WERI-Rb-1 (cell line): ENCODE results near the gene SLC38A1.
"Not testable (repeated sequence)": the region's sequence is repeated elsewhere in the genome, so short reads cannot be mapped to it uniquely, and the experiment has no call there.

Source experiments
- DNase-seq: peaks from one replicate; pipeline ENCODE4 v3.0.0-alpha.2; 2020
- H3K27ac ChIP-seq: fragments of 250-450 bp; sonication (Bioruptor Pico); 2 replicates; pipeline ENCODE4 v1.5.1; 2020; ENCODE audit warnings: mild to moderate bottlenecking, moderate library complexity
- H3K27me3 ChIP-seq: fragments of 250-450 bp; sonication (Bioruptor Pico); 2 replicates; pipeline ENCODE4 v1.5.1; 2021; ENCODE audit warnings: mild to moderate bottlenecking, low read depth, moderate library complexity; ENCODE audit not compliant: insufficient read depth, severe bottlenecking
- H3K36me3 ChIP-seq: fragments of 250-450 bp; sonication (Bioruptor Pico); 2 replicates; pipeline ENCODE4 v1.5.1; 2020; ENCODE audit warnings: mild to moderate bottlenecking, moderate library complexity
- H3K4me3 ChIP-seq: 2 replicates; pipeline ENCODE4 v1.5.1; 2011; ENCODE audit warnings: low read depth, mild to moderate bottlenecking, control low read depth, low read length
- H3K9me3 ChIP-seq: fragments of 250-450 bp; sonication (Bioruptor Pico); 2 replicates; pipeline ENCODE4 v1.5.1; 2021; ENCODE audit warnings: mild to moderate bottlenecking, moderate library complexity; ENCODE audit not compliant: severe bottlenecking
- TF ChIP-seq, protein P1 (sequence below): IDR thresholded peaks from 2 replicates; pipeline ENCODE4 v1.5.1; 2011; ENCODE audit warnings: low read depth, mild to moderate bottlenecking, control low read depth, inconsistent platforms, low read length

Gene SLC38A1

DNA sequence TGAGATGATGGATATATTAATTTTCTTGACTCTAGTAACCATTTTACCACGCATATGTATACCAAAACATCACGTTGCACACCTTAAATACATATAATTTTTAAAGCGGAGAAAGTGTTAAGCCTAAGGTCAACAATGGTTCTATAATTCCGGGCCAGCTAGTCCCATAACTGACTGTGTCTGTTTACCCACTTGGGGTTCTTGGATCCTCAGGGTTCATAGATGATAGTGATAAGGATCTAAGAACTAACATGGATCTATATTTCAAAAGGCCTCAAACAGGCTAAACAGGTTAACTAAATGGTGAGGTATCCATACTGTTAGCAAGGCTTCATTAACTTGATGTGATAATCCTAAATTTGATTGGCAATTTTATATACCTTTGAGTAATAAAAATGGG lies 9.8 kb downstream of the SLC38A1 start:
- Histone ChIP-seq H3K27me3 (no peaks in the 10 kb centered on the region), H3K27ac (no peak overlapping the region), H3K9me3 (no peaks in the 10 kb centered on the region), H3K4me3 (no peak overlapping the region), H3K36me3 (peaks cover 20% of the 10 kb centered on the region)
- DNase-seq, result no peak
- TF ChIP-seq, protein P1, sequence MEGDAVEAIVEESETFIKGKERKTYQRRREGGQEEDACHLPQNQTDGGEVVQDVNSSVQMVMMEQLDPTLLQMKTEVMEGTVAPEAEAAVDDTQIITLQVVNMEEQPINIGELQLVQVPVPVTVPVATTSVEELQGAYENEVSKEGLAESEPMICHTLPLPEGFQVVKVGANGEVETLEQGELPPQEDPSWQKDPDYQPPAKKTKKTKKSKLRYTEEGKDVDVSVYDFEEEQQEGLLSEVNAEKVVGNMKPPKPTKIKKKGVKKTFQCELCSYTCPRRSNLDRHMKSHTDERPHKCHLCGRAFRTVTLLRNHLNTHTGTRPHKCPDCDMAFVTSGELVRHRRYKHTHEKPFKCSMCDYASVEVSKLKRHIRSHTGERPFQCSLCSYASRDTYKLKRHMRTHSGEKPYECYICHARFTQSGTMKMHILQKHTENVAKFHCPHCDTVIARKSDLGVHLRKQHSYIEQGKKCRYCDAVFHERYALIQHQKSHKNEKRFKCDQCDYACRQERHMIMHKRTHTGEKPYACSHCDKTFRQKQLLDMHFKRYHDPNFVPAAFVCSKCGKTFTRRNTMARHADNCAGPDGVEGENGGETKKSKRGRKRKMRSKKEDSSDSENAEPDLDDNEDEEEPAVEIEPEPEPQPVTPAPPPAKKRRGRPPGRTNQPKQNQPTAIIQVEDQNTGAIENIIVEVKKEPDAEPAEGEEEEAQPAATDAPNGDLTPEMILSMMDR, result no peak

DNA sequence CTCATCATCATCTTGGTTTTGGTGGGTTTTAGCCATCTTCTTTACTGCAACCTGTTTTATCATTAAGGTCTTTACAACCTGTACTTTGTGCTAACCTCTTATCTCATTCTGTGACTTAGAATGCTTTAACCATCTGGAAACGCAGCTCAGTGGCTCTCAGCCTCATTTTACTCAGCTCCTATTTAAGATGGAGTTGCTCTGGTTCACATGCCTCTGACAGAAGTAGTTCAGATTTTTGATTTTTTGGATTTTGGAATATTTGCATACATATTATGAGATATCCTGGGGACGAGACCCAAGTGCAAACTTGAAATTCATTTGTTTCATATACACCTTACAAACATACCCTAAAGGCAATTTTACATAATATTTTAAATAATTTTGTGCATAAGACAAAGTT lies 10.7 kb downstream of the SLC38A1 start:
- DNase-seq, result no peak
- TF ChIP-seq, protein P1, result no peak
- no peaks in the 10 kb centered on the region for H3K27me3 ChIP-seq
- H3K36me3 ChIP-seq, result peaks cover 29% of the 10 kb centered on the region
- H3K27ac ChIP-seq, result no peak overlapping the region
- no peaks in the 10 kb centered on the region for H3K9me3 ChIP-seq
- H3K4me3 ChIP-seq, result no peak overlapping the region

DNA sequence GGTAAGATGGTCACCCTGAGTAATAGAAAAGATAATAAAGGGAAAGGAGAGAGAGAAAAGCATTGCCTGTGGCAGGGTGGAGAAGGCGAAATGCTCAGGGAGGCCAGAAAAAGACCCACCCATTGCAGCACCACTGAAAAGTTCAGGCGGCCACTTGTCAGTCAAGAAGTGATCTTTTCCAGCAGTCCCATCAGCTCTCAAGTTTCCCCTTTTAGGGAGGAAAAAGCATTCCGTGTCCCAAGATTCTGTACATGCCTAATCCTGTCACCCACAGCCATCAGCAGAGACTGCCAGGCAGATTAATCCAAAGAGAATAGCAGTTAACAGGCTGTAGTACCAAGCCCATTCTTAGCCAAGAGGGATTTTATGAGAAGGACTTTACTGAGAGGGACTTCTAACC lies 11.9 kb downstream of the SLC38A1 start:
- DNase-seq, result no peak
- TF ChIP-seq, protein P1, result no peak
- peaks cover 3% of the 10 kb centered on the region for H3K9me3 ChIP-seq
- H3K27me3 ChIP-seq, result no peaks in the 10 kb centered on the region
- peaks cover 38% of the 10 kb centered on the region for H3K36me3 ChIP-seq
- H3K4me3 ChIP-seq, result no peak overlapping the region
- no peak overlapping the region for H3K27ac ChIP-seq

DNA sequence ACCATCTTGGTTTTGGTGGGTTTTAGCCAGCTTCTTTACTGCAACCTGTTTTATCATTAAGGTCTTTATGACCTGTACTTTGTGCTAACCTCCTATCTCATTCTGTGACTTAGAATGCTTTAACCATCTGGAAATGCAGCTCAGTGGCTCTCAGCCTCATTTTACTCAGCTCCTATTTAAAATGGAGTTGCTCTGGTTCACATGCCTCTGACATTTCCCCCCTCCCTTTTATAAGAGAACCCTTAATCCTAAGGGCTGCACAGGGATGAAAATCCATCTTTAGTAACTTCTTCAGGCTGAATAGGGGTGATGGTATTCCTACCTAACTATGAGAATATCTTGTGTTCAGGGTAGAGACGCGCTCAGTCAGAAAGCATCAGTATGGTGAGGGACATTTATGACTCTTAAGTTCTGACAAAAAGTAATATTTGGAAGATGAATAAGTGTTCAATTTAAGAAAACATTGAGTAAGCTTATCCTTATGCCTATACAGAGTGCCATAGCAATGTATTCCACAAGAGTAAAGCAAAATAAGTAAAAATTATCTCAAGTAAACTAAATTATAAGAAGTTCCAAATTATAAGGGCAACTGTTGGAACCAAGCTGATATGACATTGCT lies 15.2 kb downstream of the SLC38A1 start:
- Histone ChIP-seq H3K9me3 (peaks cover 4% of the 10 kb centered on the region), H3K27ac (no peak overlapping the region), H3K4me3 (no peak overlapping the region), H3K36me3 (peaks cover 39% of the 10 kb centered on the region), H3K27me3 (no peaks in the 10 kb centered on the region)
- no peak for DNase-seq
- TF ChIP-seq, protein P1, result no peak

DNA sequence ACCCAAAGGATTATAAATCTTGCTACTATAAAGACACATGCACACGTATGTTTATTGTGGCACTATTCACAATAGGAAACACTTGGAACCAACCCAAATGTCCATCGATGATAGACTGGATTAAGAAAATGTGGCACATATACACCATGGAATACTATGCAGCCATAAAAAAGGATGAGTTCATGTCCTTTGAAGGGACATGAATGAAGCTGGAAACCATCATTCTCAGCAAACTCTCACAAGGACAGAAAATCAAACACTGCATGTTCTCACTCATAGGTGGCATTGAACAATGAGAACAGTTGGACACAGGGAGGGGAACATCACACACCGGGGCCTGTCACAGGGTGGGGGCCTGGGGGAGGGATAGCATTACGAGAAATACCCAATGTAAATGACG lies 16.8 kb downstream of the SLC38A1 start:
- peaks cover 39% of the 10 kb centered on the region for H3K36me3 ChIP-seq
- not testable (repeated sequence) for H3K27ac ChIP-seq, H3K27me3 ChIP-seq, H3K4me3 ChIP-seq, H3K9me3 ChIP-seq, DNase-seq

DNA sequence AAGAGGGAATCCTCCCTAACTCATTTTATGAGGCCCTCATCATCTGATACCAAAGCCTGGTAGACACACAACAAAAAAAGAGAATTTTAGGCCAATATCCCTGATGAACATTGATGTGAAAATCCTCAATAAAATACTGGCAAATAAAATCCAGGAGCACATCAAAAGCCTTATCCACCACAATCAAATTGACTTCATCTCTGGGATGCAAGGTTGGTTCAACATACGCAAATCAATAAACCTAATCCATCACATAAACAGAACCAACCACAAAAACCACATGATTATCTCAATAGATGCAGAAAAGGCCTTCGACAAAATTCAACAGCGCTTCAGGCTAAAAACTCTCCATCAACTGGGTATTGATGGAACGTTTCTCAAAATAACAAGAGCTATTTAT lies 18.9 kb downstream of the SLC38A1 start:
- DNase-seq, H3K9me3 ChIP-seq, H3K4me3 ChIP-seq, H3K27me3 ChIP-seq, H3K27ac ChIP-seq: not testable (repeated sequence)
- peaks cover 36% of the 10 kb centered on the region for H3K36me3 ChIP-seq

DNA sequence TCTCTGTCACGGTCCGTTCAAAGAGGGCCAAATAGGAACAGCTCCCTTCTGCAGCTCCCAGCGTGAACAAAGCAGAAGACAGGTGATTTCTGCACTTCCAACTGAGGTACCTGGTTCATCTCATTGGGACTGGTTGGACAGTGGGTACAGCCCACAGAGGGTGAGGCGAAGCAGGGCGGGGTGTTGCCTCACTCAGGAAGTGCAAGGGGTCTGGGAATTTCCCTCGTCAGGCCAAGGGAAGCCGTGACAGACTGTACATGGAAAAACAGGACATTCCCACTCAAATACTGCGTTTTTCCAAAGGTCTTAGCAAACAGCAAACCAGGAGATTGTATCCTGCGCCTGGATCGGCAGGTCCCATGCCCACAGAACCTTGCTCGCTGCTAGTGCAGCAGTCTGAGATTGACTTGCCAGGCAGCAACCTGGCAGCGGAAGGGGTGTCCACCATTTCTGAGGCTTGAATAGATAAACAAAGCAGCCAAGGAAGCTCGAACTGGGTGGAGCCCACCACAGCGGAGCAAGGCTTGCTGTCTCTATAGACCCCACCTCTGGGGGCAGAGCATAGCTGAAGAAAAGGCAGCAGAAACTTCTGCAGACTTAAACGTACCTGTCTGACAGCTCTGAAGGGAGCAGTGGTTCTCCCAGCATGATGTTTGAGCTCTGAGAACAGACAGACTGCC lies 22.7 kb downstream of the SLC38A1 start:
- no peak for DNase-seq
- peaks cover 21% of the 10 kb centered on the region for H3K36me3 ChIP-seq

More for the DNA sequence above, 22.7 kb downstream of the SLC38A1 start:
- Histone ChIP-seq H3K27ac (no peak overlapping the region), H3K9me3 (no peaks in the 10 kb centered on the region), H3K27me3 (no peaks in the 10 kb centered on the region), H3K4me3 (no peak overlapping the region)
- TF ChIP-seq, protein P1, result no peak
